C4-2B (cell line): Measurements from ENCODE around the gene TBC1D22A.

Experiments used
- H3K27ac ChIP-seq: fragments of 450-650 bp; 2 replicates; pipeline ENCODE4 v1.5.1; 2017
- ZFX ChIP-seq: fragments of 450-650 bp; IDR thresholded peaks from 2 replicates; pipeline ENCODE4 v1.6.1; 2017
- TF ChIP-seq, protein P1 (sequence below): fragments of 450-650 bp; conservative IDR thresholded peaks from 2 replicates; pipeline ENCODE4 v1.5.1; 2017; ENCODE audit warnings: mild to moderate bottlenecking

The TBC1D22A gene

DNA sequence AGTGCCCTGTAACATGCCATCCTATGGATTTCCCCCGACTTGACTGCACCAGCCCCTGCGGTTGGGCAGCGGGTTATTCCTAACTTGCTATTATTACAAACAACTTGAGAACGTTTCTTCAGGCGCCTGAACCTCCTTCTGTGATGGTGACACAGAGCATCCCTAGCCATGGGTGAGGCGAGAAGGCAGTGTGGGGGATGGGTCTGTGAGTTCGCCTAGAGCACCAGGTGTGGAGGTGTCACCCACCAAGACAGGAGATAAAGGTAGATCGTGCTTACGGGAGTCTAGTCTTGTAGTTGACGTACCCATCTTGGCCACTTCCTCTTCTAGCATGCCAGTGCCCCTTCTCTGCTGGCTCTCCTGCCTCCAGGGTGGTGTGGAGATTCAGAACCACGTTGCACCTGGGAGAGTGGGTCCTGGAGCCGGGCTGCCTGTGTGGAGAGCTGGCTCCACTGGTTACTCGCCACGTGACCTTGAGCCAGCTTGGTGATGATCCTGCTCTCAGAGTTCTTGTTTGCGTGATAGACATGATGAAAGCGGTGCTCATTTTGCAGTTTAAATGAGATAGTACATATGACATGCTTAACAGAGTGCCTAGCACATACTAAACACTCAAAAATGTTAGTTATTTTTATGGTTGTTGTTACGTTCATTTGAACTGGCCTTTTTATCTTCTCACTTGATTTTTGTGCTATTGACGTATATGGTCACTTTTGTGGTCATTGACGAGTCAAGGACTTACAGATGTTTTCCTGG is 37.8 kb downstream of the TBC1D22A start:
- no peak overlapping the region for H3K27ac ChIP-seq
- TF ChIP-seq, protein P1, sequence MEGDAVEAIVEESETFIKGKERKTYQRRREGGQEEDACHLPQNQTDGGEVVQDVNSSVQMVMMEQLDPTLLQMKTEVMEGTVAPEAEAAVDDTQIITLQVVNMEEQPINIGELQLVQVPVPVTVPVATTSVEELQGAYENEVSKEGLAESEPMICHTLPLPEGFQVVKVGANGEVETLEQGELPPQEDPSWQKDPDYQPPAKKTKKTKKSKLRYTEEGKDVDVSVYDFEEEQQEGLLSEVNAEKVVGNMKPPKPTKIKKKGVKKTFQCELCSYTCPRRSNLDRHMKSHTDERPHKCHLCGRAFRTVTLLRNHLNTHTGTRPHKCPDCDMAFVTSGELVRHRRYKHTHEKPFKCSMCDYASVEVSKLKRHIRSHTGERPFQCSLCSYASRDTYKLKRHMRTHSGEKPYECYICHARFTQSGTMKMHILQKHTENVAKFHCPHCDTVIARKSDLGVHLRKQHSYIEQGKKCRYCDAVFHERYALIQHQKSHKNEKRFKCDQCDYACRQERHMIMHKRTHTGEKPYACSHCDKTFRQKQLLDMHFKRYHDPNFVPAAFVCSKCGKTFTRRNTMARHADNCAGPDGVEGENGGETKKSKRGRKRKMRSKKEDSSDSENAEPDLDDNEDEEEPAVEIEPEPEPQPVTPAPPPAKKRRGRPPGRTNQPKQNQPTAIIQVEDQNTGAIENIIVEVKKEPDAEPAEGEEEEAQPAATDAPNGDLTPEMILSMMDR: no peak
- TF ChIP-seq ZFX: no peak

DNA sequence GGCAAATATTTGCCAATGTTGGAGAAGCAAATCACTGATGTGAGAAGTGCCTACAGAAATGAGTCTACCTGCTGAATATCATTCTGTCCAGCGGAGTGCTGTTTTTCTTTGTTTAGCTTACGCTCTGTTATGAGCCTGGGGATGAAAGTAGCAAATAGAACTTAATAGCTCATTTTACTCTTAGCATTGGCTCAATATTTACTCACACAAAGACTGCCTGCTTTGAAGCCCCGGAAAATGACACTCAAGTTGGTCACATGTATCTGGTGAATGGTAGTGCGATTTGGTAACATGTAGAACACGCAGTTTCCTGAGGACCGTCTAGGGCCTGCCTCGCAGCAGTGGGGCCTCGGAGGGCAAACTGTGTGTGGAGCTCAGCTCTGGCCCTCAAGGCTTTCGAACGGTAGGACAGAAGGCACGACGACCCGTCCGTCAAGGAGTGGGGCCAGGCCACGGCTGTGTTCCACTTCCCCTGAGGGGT is 38.9 kb downstream of the TBC1D22A start:
- H3K27ac ChIP-seq: no peak overlapping the region

DNA sequence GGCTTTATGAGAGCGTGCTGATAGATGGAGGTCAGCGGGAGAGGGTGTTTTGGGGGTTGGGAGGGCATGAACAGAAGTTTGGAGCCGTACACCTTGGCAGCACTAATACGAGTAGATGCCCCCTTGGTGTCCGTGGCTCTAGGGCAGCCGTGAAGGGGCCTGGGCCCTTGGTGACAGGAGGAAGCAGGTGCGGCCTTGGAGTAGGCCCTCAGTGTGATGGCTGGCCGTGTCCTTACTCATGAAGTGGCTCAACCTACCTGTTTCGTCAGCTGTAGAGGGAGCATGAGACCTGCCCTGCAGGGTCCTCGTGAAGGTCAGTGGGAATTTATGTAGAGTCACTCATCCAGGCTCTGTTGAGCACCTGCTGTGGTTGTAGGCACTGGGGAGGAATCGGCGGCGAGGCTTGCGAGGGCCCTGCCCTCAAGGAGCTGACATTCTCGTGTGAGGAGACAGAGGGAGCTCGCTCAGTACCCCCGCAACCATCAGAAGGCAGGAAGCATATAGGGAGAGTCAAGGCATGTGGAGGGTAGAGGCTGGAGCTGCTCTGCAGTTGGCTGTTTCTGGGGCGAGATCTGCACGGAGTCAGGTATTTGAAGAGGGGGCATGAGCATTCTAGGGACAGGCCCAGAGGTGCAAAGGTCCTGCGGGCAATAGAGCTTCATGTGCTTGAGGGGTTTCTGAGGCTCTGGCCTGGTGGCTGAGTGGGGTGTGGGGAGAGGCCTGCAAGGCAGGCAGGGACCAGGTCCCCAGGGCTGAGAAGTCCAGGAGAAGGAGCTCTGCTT is 39.6 kb downstream of the TBC1D22A start:
- H3K27ac ChIP-seq: no peak overlapping the region
- TF ChIP-seq, protein P1: no peak
- TF ChIP-seq ZFX: no peak

More for the DNA sequence above, 38.9 kb downstream of the TBC1D22A start:
- TF ChIP-seq, protein P1: no peak
- no peak for TF ChIP-seq ZFX

DNA sequence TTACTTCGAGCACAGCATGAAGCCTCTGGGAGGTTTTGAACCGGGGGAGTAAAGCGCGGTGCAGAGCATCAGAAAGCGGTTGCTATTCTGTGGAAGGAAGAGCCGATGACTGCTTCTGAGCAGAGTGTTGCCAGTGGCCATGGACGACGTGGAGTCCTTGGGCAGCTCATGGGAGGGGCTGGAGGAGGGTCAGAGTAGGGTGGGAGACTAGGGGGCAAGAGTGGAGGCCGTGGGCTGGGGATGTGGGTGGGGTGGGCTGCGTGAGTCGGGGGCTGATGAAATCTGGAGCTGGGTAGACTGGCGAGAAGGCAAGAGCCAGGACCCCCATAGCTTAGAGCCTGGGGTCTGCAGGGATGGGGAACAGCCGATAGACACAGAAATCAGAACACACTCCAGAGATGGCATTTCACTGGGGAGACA is 40.2 kb downstream of the TBC1D22A start:
- TF ChIP-seq ZFX: no peak
- TF ChIP-seq, protein P1: no peak
- no peak overlapping the region for H3K27ac ChIP-seq

DNA sequence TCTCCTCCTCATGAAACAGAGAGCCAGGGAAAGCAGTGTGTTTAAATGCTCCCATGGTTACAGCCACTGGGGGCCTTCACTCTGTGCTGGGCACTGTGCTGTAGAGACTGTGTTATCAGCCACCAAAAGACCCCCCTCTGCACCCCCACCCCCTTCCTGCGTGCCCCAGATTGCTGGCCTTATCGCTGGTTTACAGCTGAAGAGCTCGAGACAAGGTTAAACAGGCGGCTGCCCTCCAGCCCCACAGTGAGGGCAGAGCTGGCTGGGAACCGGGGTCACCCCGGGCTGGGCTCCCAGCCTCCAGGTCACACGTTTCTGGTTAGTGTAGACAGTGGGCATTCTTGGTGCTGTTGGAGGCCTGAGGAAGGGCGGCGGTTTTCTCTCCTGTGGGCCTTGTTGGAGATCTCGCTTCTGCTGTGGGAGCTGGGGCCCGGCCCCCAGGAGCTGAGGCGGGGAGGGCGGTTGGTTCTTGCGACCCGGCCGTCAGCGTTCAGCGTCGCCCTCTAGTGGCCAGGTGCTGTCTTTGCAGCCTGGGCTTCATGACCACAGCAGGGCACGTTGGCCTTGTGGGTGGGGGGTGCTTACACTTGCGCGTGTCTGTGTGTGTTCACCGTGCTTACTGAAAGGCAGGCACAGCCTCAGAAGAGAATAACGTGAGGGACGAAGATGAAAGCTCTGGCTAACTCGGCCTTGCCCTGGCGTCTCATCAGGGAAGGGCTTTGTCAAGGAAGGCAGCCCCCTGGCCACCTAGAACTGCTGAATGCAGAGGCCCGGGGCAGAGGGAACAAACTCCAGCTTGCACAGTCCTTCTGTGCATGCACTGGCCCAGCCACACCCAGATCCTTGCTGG is 40.8 kb downstream of the TBC1D22A start:
- no peak for TF ChIP-seq ZFX
- TF ChIP-seq, protein P1: peak; percentile 99
- H3K27ac ChIP-seq: no peak overlapping the region

DNA sequence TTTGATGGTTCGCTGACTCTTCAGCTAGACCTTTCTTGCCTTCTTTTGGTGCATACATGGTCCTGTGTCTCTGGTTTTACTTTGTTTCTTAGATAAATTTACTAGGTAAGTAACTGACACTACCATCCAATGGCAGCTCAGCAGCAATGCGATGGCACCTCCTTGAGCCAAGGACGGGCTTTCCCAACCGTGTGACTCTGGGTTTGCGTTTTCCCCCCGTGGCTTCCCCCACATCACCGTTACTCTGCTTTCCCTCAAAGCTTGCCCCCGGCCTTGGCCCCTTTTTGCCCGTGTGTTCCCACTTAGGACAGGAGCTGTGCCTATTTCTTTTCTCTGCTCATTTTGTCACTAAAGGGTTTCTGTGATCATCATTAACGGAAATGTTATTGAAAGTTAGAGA is 41.5 kb downstream of the TBC1D22A start:
- no peak for TF ChIP-seq ZFX
- TF ChIP-seq, protein P1: no peak
- H3K27ac ChIP-seq: no peak overlapping the region
